22Rv1 (cell line): ENCODE data around the gene KIF26B.

Source experiments
- H3K27ac ChIP-seq: fragments of 450-650 bp; 2 replicates; pipeline ENCODE4 v1.5.1; 2017
- ZFX ChIP-seq: fragments of 450-650 bp; IDR thresholded peaks from 2 replicates; pipeline ENCODE4 v1.6.1; 2017; ENCODE audit warnings: antibody characterized with exemption, borderline replicate concordance
- TF ChIP-seq, protein P1 (sequence below): fragments of 450-650 bp; IDR thresholded peaks from 2 replicates; pipeline ENCODE4 v1.5.1; 2017; ENCODE audit warnings: mild to moderate bottlenecking

Gene KIF26B

GRCh38 chr1:245197911-245198379 is 43.2 kb downstream of the KIF26B start:
- H3K27ac ChIP-seq: no peak overlapping the region
- no peak for TF ChIP-seq ZFX
- TF ChIP-seq, protein P1, sequence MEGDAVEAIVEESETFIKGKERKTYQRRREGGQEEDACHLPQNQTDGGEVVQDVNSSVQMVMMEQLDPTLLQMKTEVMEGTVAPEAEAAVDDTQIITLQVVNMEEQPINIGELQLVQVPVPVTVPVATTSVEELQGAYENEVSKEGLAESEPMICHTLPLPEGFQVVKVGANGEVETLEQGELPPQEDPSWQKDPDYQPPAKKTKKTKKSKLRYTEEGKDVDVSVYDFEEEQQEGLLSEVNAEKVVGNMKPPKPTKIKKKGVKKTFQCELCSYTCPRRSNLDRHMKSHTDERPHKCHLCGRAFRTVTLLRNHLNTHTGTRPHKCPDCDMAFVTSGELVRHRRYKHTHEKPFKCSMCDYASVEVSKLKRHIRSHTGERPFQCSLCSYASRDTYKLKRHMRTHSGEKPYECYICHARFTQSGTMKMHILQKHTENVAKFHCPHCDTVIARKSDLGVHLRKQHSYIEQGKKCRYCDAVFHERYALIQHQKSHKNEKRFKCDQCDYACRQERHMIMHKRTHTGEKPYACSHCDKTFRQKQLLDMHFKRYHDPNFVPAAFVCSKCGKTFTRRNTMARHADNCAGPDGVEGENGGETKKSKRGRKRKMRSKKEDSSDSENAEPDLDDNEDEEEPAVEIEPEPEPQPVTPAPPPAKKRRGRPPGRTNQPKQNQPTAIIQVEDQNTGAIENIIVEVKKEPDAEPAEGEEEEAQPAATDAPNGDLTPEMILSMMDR: no peak

- H3K27ac ChIP-seq: no peak overlapping the region
- TF ChIP-seq, protein P1: no peak
- TF ChIP-seq ZFX: no peak
Measured at GRCh38 chr1:245198748-245199516, 44.1 kb downstream of the KIF26B start.

- H3K27ac ChIP-seq: no peak overlapping the region
- TF ChIP-seq ZFX: no peak
- TF ChIP-seq, protein P1: no peak
Measured at GRCh38 chr1:245200146-245200545, 45.4 kb downstream of the KIF26B start.

- TF ChIP-seq, protein P1: no peak
- no peak for TF ChIP-seq ZFX
- no peak overlapping the region for H3K27ac ChIP-seq
Measured at GRCh38 chr1:245201201-245201600, 46.4 kb downstream of the KIF26B start.

- TF ChIP-seq, protein P1: no peak
- TF ChIP-seq ZFX: no peak
- H3K27ac ChIP-seq: no peak overlapping the region
Measured at GRCh38 chr1:245201827-245202226, 47.0 kb downstream of the KIF26B start.

GRCh38 chr1:245205396-245205795 is 50.6 kb downstream of the KIF26B start:
- H3K27ac ChIP-seq: no peak overlapping the region
- TF ChIP-seq, protein P1: no peak

DNA sequence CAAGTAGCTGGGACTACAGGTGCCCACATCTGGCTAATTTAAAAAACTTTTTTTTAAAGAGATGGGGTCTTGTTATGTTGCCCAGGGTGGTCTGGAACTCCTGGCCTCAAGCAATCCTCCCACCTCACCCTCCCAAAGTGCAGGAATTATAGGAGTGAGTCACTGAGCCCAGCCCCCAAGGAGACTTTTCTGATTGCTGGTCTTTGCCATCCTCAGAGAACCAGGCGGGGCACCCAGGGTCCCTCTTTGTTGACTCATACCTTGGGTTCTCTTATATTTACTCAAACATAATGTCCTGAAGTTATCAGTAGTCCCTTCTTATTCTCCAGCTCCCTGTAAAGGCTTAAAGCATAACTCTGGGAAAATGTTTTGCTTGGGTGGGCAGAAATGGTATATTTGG is 51.1 kb downstream of the KIF26B start:
- no peak overlapping the region for H3K27ac ChIP-seq
- no peak for TF ChIP-seq ZFX
- TF ChIP-seq, protein P1: no peak
